HG03460 (cell line): ENCODE results near the gene OLA1.

Experiments used
- ATAC-seq: cut with Tn5 transposase; IDR thresholded peaks from one replicate; pipeline ENCODE4 v1.9.1; 2021; ENCODE audit not compliant: unreplicated experiment

OLA1 gene

GRCh38 chr2:174180726-174181236, 67.6 kb downstream of the OLA1 start:
- no peak for ATAC-seq

- no peak for ATAC-seq
Measured at GRCh38 chr2:174180165-174180724, 68.1 kb downstream of the OLA1 start.

- no peak for ATAC-seq
Measured at GRCh38 chr2:174177316-174177890, 70.9 kb downstream of the OLA1 start.

GRCh38 chr2:174176898-174177297, 71.4 kb downstream of the OLA1 start:
- no peak for ATAC-seq

GRCh38 chr2:174174741-174175140, 73.6 kb downstream of the OLA1 start:
- ATAC-seq = no peak

GRCh38 chr2:174172802-174173355, 75.5 kb downstream of the OLA1 start:
- ATAC-seq = no peak

- ATAC-seq = no peak
Measured at GRCh38 chr2:174171686-174172445, 76.5 kb downstream of the OLA1 start.

- no peak for ATAC-seq
Measured at GRCh38 chr2:174169372-174169771, 79.0 kb downstream of the OLA1 start.

- no peak for ATAC-seq
Measured at GRCh38 chr2:174166261-174166660, 82.1 kb downstream of the OLA1 start.

GRCh38 chr2:174161490-174161889, 86.8 kb downstream of the OLA1 start:
- ATAC-seq = no peak

- no peak for ATAC-seq
Measured at GRCh38 chr2:174158003-174158402, 90.3 kb downstream of the OLA1 start.

GRCh38 chr2:174157053-174157452, 91.3 kb downstream of the OLA1 start:
- ATAC-seq = no peak

GRCh38 chr2:174153757-174154680, 94.3 kb downstream of the OLA1 start:
- no peak for ATAC-seq

GRCh38 chr2:174149530-174149929, 98.8 kb downstream of the OLA1 start:
- no peak for ATAC-seq

- ATAC-seq = no peak
Measured at GRCh38 chr2:174148833-174149232, 99.5 kb downstream of the OLA1 start.

GRCh38 chr2:174145827-174146226, 102.5 kb downstream of the OLA1 start:
- ATAC-seq = no peak

GRCh38 chr2:174142290-174142689, 106.0 kb downstream of the OLA1 start:
- ATAC-seq = no peak

GRCh38 chr2:174138161-174138560, 110.2 kb downstream of the OLA1 start:
- no peak for ATAC-seq

- no peak for ATAC-seq
Measured at GRCh38 chr2:174135981-174136380, 112.4 kb downstream of the OLA1 start.

GRCh38 chr2:174125090-174125489, 123.2 kb downstream of the OLA1 start:
- ATAC-seq = no peak

- no peak for ATAC-seq
Measured at GRCh38 chr2:174124181-174124580, 124.2 kb downstream of the OLA1 start.
